ENCODE results near the gene PACRGL. TPM values are rescaled to one million over a fixed set of nuclear protein-coding genes. Genes with fewer than 3 reads are reported as not detected.

PACRGL gene
- total and polyA plus RNA-seq, 4 donors, result 13.4 to 19.5 (median 18.1) TPM

- no peak overlapping the region for H3K4me3 ChIP-seq (ENCODE audit: low read length in 2 of 2)
Observed at GRCh38 chr4:20678400-20678799, 21.9 kb upstream of the PACRGL start.

GRCh38 chr4:20679951-20680350 is 20.3 kb upstream of the PACRGL start:
- H3K9me3 ChIP-seq (ENCODE audit: control insufficient read depth, low read length), result peaks cover 1% of the 10 kb centered on the region
- no peaks in the 10 kb centered on the region for H3K36me3 ChIP-seq (ENCODE audit: control insufficient read depth in 1 of 2, insufficient read depth in 2 of 2, low read length in 1 of 2)
- ATAC-seq (ENCODE audit: low FRiP score), result no peak
- WGBS, 2 donors, result 24 to 30% methylated on average over 1 of the region's 1 CpG
- H3K4me1 ChIP-seq (ENCODE audit: control insufficient read depth in 1 of 2, insufficient read depth in 2 of 2, low read length in 2 of 2), result no peaks in the 10 kb centered on the region
- intact Hi-C loops (cut with DNase I), result loop anchor here (5.0 to 10.0 kb wide), 3 partner anchors 255 to 1993 kb away; no protein-coding TSS in a partner anchor
- DNase-seq, result no peak
- H3K27ac ChIP-seq (ENCODE audit: low read depth in 1 of 2, low read length in 2 of 2), result no peak overlapping the region
- H3K27me3 ChIP-seq (ENCODE audit: control insufficient read depth in 1 of 2, insufficient read depth in 2 of 2, low read length in 1 of 2), result peaks cover 0 to 2% of the 10 kb centered on the region in 2 donors
- no peak overlapping the region for H3K4me3 ChIP-seq (ENCODE audit: low read length in 2 of 2)

More at GRCh38 chr4:20678400-20678799, 21.9 kb upstream of the PACRGL start:
- 82 to 88% methylated on average over 3 of the region's 3 CpGs for WGBS, 2 donors
- Histone ChIP-seq H3K4me1 (ENCODE audit: control insufficient read depth in 1 of 2, insufficient read depth in 2 of 2, low read length in 2 of 2) (no peaks in the 10 kb centered on the region), H3K27me3 (ENCODE audit: control insufficient read depth in 1 of 2, insufficient read depth in 2 of 2, low read length in 1 of 2) (peaks cover 0 to 2% of the 10 kb centered on the region in 2 donors), H3K36me3 (ENCODE audit: control insufficient read depth in 1 of 2, insufficient read depth in 2 of 2, low read length in 1 of 2) (no peaks in the 10 kb centered on the region), H3K9me3 (ENCODE audit: control insufficient read depth, low read length) (peaks cover 1% of the 10 kb centered on the region), H3K27ac (ENCODE audit: low read depth in 1 of 2, low read length in 2 of 2) (no peak overlapping the region)
- DNase-seq (no peak), ATAC-seq (ENCODE audit: low FRiP score) (no peak)
- intact Hi-C loops (cut with DNase I), result no loop called here

GRCh38 chr4:20680736-20681135 is 19.5 kb upstream of the PACRGL start:
- ATAC-seq (ENCODE audit: low FRiP score) (no peak), DNase-seq (no peak)
- peaks cover 1% of the 10 kb centered on the region for H3K9me3 ChIP-seq (ENCODE audit: control insufficient read depth, low read length)
- no peaks in the 10 kb centered on the region for H3K36me3 ChIP-seq (ENCODE audit: control insufficient read depth in 1 of 2, insufficient read depth in 2 of 2, low read length in 1 of 2)
- H3K4me3 ChIP-seq (ENCODE audit: low read length in 2 of 2), result no peak overlapping the region
- H3K27me3 ChIP-seq (ENCODE audit: control insufficient read depth in 1 of 2, insufficient read depth in 2 of 2, low read length in 1 of 2), result peaks cover 0 to 2% of the 10 kb centered on the region in 2 donors
- no peaks in the 10 kb centered on the region for H3K4me1 ChIP-seq (ENCODE audit: control insufficient read depth in 1 of 2, insufficient read depth in 2 of 2, low read length in 2 of 2)
- intact Hi-C loops (cut with DNase I), result loop anchor here (5.0 to 10.0 kb wide), 3 partner anchors 256 to 1993 kb away; no protein-coding TSS in a partner anchor
- no peak overlapping the region for H3K27ac ChIP-seq (ENCODE audit: low read depth in 1 of 2, low read length in 2 of 2)
- 53 to 72% methylated on average over 1 of the region's 1 CpG for WGBS, 2 donors

GRCh38 chr4:20681271-20681670 is 19.0 kb upstream of the PACRGL start:
- peaks cover 0 to 2% of the 10 kb centered on the region in 2 donors for H3K27me3 ChIP-seq (ENCODE audit: control insufficient read depth in 1 of 2, insufficient read depth in 2 of 2, low read length in 1 of 2)
- H3K36me3 ChIP-seq (ENCODE audit: control insufficient read depth in 1 of 2, insufficient read depth in 2 of 2, low read length in 1 of 2), result no peaks in the 10 kb centered on the region
- H3K4me1 ChIP-seq (ENCODE audit: control insufficient read depth in 1 of 2, insufficient read depth in 2 of 2, low read length in 2 of 2), result no peaks in the 10 kb centered on the region
- no peak for DNase-seq
- no peak overlapping the region for H3K4me3 ChIP-seq (ENCODE audit: low read length in 2 of 2)
- no peak for ATAC-seq (ENCODE audit: low FRiP score)
- peaks cover 1% of the 10 kb centered on the region for H3K9me3 ChIP-seq (ENCODE audit: control insufficient read depth, low read length)
- 36 to 52% methylated on average over 1 of the region's 1 CpG for WGBS, 2 donors
- intact Hi-C loops (cut with DNase I), result loop anchor here (5.0 to 10.0 kb wide), 3 partner anchors 256 to 1994 kb away; no protein-coding TSS in a partner anchor
- H3K27ac ChIP-seq (ENCODE audit: low read depth in 1 of 2, low read length in 2 of 2), result no peak overlapping the region

GRCh38 chr4:20682853-20683252 is 17.4 kb upstream of the PACRGL start:
- ATAC-seq (ENCODE audit: low FRiP score), result no peak

GRCh38 chr4:20683766-20684165 is 16.5 kb upstream of the PACRGL start:
- no peak for DNase-seq
- H3K4me3 ChIP-seq (ENCODE audit: low read length in 2 of 2), result no peak overlapping the region
- no peaks in the 10 kb centered on the region for H3K36me3 ChIP-seq (ENCODE audit: control insufficient read depth in 1 of 2, insufficient read depth in 2 of 2, low read length in 1 of 2)
- H3K4me1 ChIP-seq (ENCODE audit: control insufficient read depth in 1 of 2, insufficient read depth in 2 of 2, low read length in 2 of 2), result no peaks in the 10 kb centered on the region
- H3K27ac ChIP-seq (ENCODE audit: low read depth in 1 of 2, low read length in 2 of 2), result no peak overlapping the region
- 94 to 95% methylated on average over 3 of the region's 3 CpGs for WGBS, 2 donors
- H3K27me3 ChIP-seq (ENCODE audit: control insufficient read depth in 1 of 2, insufficient read depth in 2 of 2, low read length in 1 of 2), result no peaks in the 10 kb centered on the region
- no peak for ATAC-seq (ENCODE audit: low FRiP score)
- intact Hi-C loops (cut with DNase I), result loop anchor here (5.0 to 10.0 kb wide), 3 partner anchors 259 to 1996 kb away; no protein-coding TSS in a partner anchor
- no peaks in the 10 kb centered on the region for H3K9me3 ChIP-seq (ENCODE audit: control insufficient read depth, low read length)

More at GRCh38 chr4:20682853-20683252, 17.4 kb upstream of the PACRGL start:
- H3K9me3 ChIP-seq (ENCODE audit: control insufficient read depth, low read length), result no peaks in the 10 kb centered on the region
- intact Hi-C loops (cut with DNase I), result loop anchor here (5.0 to 10.0 kb wide), 3 partner anchors 258 to 1996 kb away; no protein-coding TSS in a partner anchor
- 76 to 88% methylated on average over 3 of the region's 3 CpGs for WGBS, 2 donors
- no peaks in the 10 kb centered on the region for H3K36me3 ChIP-seq (ENCODE audit: control insufficient read depth in 1 of 2, insufficient read depth in 2 of 2, low read length in 1 of 2)
- H3K4me3 ChIP-seq (ENCODE audit: low read length in 2 of 2), result no peak overlapping the region
- H3K4me1 ChIP-seq (ENCODE audit: control insufficient read depth in 1 of 2, insufficient read depth in 2 of 2, low read length in 2 of 2), result no peaks in the 10 kb centered on the region
- H3K27ac ChIP-seq (ENCODE audit: low read depth in 1 of 2, low read length in 2 of 2), result no peak overlapping the region
- DNase-seq, result no peak
- no peaks in the 10 kb centered on the region for H3K27me3 ChIP-seq (ENCODE audit: control insufficient read depth in 1 of 2, insufficient read depth in 2 of 2, low read length in 1 of 2)

- WGBS, 2 donors, result 25 to 26% methylated on average over 6 of the region's 6 CpGs
- H3K9me3 ChIP-seq (ENCODE audit: control insufficient read depth, low read length), result no peaks in the 10 kb centered on the region
- intact Hi-C loops (cut with DNase I), result loop anchor here (5.0 to 10.0 kb wide), 3 partner anchors 260 to 1998 kb away; no protein-coding TSS in a partner anchor
- no peaks in the 10 kb centered on the region for H3K27me3 ChIP-seq (ENCODE audit: control insufficient read depth in 1 of 2, insufficient read depth in 2 of 2, low read length in 1 of 2)
- no peak for ATAC-seq (ENCODE audit: low FRiP score)
- no peak for DNase-seq
- no peak overlapping the region for H3K4me3 ChIP-seq (ENCODE audit: low read length in 2 of 2)
- H3K27ac ChIP-seq (ENCODE audit: low read depth in 1 of 2, low read length in 2 of 2), result no peak overlapping the region
- no peaks in the 10 kb centered on the region for H3K4me1 ChIP-seq (ENCODE audit: control insufficient read depth in 1 of 2, insufficient read depth in 2 of 2, low read length in 2 of 2)
- no peaks in the 10 kb centered on the region for H3K36me3 ChIP-seq (ENCODE audit: control insufficient read depth in 1 of 2, insufficient read depth in 2 of 2, low read length in 1 of 2)
Observed at GRCh38 chr4:20684852-20685763, 15.2 kb upstream of the PACRGL start.

- H3K4me3 ChIP-seq (ENCODE audit: low read length in 2 of 2), result no peak overlapping the region
- H3K36me3 ChIP-seq (ENCODE audit: control insufficient read depth in 1 of 2, insufficient read depth in 2 of 2, low read length in 1 of 2), result no peaks in the 10 kb centered on the region
- ATAC-seq (ENCODE audit: low FRiP score) (no peak), DNase-seq (no peak)
- H3K27me3 ChIP-seq (ENCODE audit: control insufficient read depth in 1 of 2, insufficient read depth in 2 of 2, low read length in 1 of 2), result no peaks in the 10 kb centered on the region
- no peak overlapping the region for H3K27ac ChIP-seq (ENCODE audit: low read depth in 1 of 2, low read length in 2 of 2)
- no peaks in the 10 kb centered on the region for H3K9me3 ChIP-seq (ENCODE audit: control insufficient read depth, low read length)
- intact Hi-C loops (cut with DNase I), result loop anchor here in 1 of 2 donors (10.0 kb wide), 2 partner anchors 263 to 1993 kb away; no protein-coding TSS in a partner anchor
- no peaks in the 10 kb centered on the region for H3K4me1 ChIP-seq (ENCODE audit: control insufficient read depth in 1 of 2, insufficient read depth in 2 of 2, low read length in 2 of 2)
- 21 to 29% methylated on average over 3 of the region's 3 CpGs for WGBS, 2 donors
Observed at GRCh38 chr4:20687864-20688263, 12.4 kb upstream of the PACRGL start.

All from aorta (tissue), 5 donors.